BLaER1 (cell line): ENCODE measurements around the gene DGKG.
A peak's percentile ranks its signal among the peaks of the same experiment; 100 is the strongest.

Source experiments
- H3K27ac ChIP-seq: shearing (Covaris generic); formaldehyde crosslinking; 2 replicates; pipeline ENCODE4 v1.8.1; 2022
- H3K27me3 ChIP-seq: shearing (Covaris generic); formaldehyde crosslinking; 2 replicates; pipeline ENCODE4 v1.8.1; 2022
- H3K36me3 ChIP-seq: shearing (Covaris generic); formaldehyde crosslinking; 2 replicates; pipeline ENCODE4 v1.8.1; 2022
- H3K4me1 ChIP-seq: shearing (Covaris generic); formaldehyde crosslinking; 2 replicates; pipeline ENCODE4 v1.8.1; 2022
- H3K4me2 ChIP-seq: shearing (Covaris generic); formaldehyde crosslinking; 2 replicates; pipeline ENCODE4 v1.8.1; 2022
- H3K4me3 ChIP-seq: shearing (Covaris generic); formaldehyde crosslinking; 2 replicates; pipeline ENCODE4 v1.8.1; 2022
- H3K9ac ChIP-seq: shearing (Covaris generic); formaldehyde crosslinking; 2 replicates; pipeline ENCODE4 v1.8.1; 2022
- H3K9me3 ChIP-seq: shearing (Covaris generic); formaldehyde crosslinking; 2 replicates; pipeline ENCODE4 v1.8.1; 2022
- H4K20me1 ChIP-seq: shearing (Covaris generic); formaldehyde crosslinking; 2 replicates; pipeline ENCODE4 v1.8.1; 2022
- Cebpa-rat ChIP-seq: shearing (Covaris generic); IDR thresholded peaks from 2 replicates; pipeline ENCODE4 v1.8.1; 2022

DGKG gene

DNA sequence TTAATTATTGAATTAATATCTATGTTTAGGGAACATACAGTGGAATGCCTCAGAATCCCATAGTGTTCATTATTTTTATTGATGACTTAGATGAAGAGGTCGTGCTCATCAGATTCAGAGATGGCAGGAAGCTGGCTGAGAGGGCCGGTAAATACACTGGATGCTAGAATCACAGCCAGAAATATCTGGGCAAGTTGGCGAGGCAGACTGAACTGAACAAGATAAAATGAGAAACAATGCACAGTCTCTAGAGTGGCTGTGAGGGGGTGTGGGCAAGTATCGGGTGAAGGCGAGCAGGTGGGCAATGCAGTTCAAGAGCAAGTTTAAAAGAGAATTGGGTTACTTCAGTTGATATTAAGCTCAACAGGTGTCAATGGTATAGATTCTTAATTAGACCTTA, 5.9 kb downstream of the DGKG start:
- TF ChIP-seq Cebpa-rat: no peak

DNA sequence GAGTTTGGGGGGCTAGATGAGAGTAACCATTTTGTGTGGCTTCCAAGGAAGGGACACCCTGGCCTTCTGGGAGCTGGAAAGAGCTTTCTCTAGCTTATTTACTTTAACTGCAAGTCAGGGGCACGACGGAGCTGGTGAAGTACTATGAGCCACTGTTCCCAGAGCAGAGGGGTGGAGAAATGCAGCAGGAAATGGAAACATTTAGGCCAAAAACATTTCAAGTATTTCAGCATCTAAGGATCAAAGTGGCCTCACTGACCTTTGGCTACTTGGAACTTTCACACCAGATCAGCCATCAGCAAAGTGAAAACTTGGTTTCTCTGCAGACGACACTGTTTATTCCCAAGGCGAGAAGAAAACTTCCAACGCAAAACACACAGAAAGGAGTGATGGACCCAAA, 7.9 kb downstream of the DGKG start:
- H3K4me1 ChIP-seq: no peaks in the 10 kb centered on the region
- H4K20me1 ChIP-seq: no peaks in the 10 kb centered on the region
- H3K36me3 ChIP-seq: no peaks in the 10 kb centered on the region
- H3K9me3 ChIP-seq: no peaks in the 10 kb centered on the region
- H3K4me3 ChIP-seq: no peak overlapping the region
- no peaks in the 10 kb centered on the region for H3K27me3 ChIP-seq
- TF ChIP-seq Cebpa-rat: no peak
- no peak overlapping the region for H3K27ac ChIP-seq
- no peak overlapping the region for H3K4me2 ChIP-seq
- no peak overlapping the region for H3K9ac ChIP-seq

More for the DNA sequence above, 5.9 kb downstream of the DGKG start:
- Histone ChIP-seq H3K4me3 (no peak overlapping the region), H3K9me3 (no peaks in the 10 kb centered on the region), H3K4me2 (no peak overlapping the region), H3K9ac (no peak overlapping the region), H3K4me1 (peaks cover 5% of the 10 kb centered on the region), H3K27me3 (peaks cover 18% of the 10 kb centered on the region), H3K36me3 (no peaks in the 10 kb centered on the region), H4K20me1 (0 out of 2 replicates have a peak, but pooled peaks cover 5% of the 10 kb centered on the region), H3K27ac (no peak overlapping the region)

GRCh38 chr3:186352369-186352768, 9.7 kb downstream of the DGKG start:
- Histone ChIP-seq H3K4me1 (no peaks in the 10 kb centered on the region), H3K9me3 (no peaks in the 10 kb centered on the region), H3K27me3 (no peaks in the 10 kb centered on the region), H3K27ac (no peak overlapping the region), H3K4me3 (no peak overlapping the region), H4K20me1 (no peaks in the 10 kb centered on the region), H3K4me2 (no peak overlapping the region), H3K36me3 (no peaks in the 10 kb centered on the region), H3K9ac (no peak overlapping the region)
- TF ChIP-seq Cebpa-rat: no peak

DNA sequence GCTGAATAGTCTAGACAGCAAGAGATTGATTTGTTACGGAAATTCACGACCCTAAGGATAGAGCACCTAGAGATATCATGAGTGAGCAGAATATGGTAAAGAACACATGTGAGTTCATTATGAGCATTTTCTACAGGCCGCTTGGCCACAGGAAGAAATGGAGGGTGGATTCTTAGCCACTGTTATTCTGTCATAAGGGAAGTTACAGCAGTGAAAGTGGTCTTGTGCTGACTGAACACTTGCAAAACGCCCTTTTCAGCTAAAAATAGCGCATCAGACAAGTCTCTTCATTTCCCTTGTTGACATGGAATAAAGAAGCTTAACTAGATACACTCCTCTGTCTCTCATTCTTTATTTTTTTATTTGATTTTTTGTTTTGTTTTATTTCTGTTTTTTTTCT, 19.8 kb downstream of the DGKG start:
- H3K4me2 ChIP-seq: peak overlapping the region; percentile 39

DNA sequence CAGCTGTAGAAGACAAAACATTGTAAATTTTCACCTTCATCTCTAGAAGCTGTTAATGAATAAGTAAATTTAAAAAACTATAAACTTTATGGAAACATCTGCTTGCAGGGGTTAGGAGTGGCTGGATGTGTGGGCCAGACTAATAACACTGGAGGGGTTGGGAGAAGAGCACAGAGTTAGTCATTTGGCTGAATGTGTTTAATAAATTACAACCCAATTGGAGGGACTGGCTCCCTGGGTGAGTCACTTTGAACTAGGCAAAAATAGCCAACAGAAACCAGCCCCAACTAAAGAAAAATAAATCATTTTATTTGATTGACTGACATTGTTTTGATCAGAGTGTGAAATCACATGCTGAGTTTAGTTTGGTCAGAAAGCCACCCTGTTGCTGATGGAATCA, 21.8 kb downstream of the DGKG start:
- Histone ChIP-seq H4K20me1 (no peaks in the 10 kb centered on the region), H3K36me3 (no peaks in the 10 kb centered on the region), H3K4me1 (peaks cover 25% of the 10 kb centered on the region), H3K4me2 (peak overlapping the region; percentile 59; the same call in 1 of the 2 replicates), H3K27me3 (no peaks in the 10 kb centered on the region), H3K27ac (no peak overlapping the region), H3K9me3 (0 out of 2 replicates have a peak, but pooled peaks cover 3% of the 10 kb centered on the region), H3K9ac (no peak overlapping the region), H3K4me3 (no peak overlapping the region)
- no peak for TF ChIP-seq Cebpa-rat

More for the DNA sequence above, 19.8 kb downstream of the DGKG start:
- Histone ChIP-seq H3K9ac (no peak overlapping the region), H3K27me3 (no peaks in the 10 kb centered on the region), H3K4me1 (peaks cover 25% of the 10 kb centered on the region), H3K27ac (no peak overlapping the region), H3K4me3 (no peak overlapping the region), H3K36me3 (no peaks in the 10 kb centered on the region), H3K9me3 (0 out of 2 replicates have a peak, but pooled peaks cover 3% of the 10 kb centered on the region), H4K20me1 (no peaks in the 10 kb centered on the region)
- TF ChIP-seq Cebpa-rat: no peak

GRCh38 chr3:186339180-186339918, 22.7 kb downstream of the DGKG start:
- TF ChIP-seq Cebpa-rat: no peak
- Histone ChIP-seq H3K27me3 (no peaks in the 10 kb centered on the region), H3K36me3 (no peaks in the 10 kb centered on the region), H3K9me3 (0 out of 2 replicates have a peak, but pooled peaks cover 3% of the 10 kb centered on the region), H3K4me1 (peaks cover 25% of the 10 kb centered on the region), H3K9ac (no peak overlapping the region; the same call in 1 of the 2 replicates), H3K27ac (0 out of 2 replicates have a peak overlapping the region, but pooled peaks have one; percentile 15), H3K4me2 (peak overlapping the region; percentile 59), H3K4me3 (no peak overlapping the region), H4K20me1 (no peaks in the 10 kb centered on the region)

GRCh38 chr3:186333256-186333655, 28.8 kb downstream of the DGKG start:
- Histone ChIP-seq H4K20me1 (no peaks in the 10 kb centered on the region), H3K4me2 (no peak overlapping the region), H3K4me3 (no peak overlapping the region), H3K9ac (no peak overlapping the region), H3K36me3 (no peaks in the 10 kb centered on the region), H3K27me3 (no peaks in the 10 kb centered on the region), H3K27ac (no peak overlapping the region), H3K9me3 (no peaks in the 10 kb centered on the region), H3K4me1 (no peaks in the 10 kb centered on the region)
- no peak for TF ChIP-seq Cebpa-rat

DNA sequence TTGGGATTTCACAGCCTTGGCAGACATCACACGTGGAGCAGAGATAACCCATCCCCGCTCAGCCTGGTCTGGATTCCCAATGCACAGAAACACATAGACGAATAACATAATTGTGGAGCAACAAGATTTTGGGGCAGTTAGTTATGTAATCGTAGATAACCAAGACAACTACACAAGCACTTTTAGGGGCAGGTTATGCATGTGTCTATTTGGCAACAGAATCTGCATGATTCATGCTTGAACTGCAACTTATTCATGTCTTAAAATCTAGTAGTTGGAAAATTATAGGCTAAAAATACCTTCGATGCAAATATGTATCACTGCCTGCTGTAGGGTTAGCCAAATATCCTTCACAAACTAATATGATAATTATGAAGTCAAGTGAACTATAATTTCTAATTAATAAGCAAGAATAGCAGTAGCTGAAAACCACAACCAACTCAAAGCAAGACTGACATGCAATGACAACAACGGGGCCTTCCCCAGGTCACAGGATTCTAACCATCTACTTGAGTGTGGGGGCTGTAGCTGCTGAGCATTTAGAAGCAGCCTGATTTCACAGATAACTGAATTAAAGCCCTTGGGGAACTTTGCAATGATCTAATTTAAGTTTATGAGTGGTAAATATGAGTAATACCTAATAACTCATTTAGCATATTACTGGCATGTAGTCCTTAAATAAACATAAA, 31.1 kb downstream of the DGKG start:
- H3K4me3 ChIP-seq: no peak overlapping the region
- TF ChIP-seq Cebpa-rat: no peak

DNA sequence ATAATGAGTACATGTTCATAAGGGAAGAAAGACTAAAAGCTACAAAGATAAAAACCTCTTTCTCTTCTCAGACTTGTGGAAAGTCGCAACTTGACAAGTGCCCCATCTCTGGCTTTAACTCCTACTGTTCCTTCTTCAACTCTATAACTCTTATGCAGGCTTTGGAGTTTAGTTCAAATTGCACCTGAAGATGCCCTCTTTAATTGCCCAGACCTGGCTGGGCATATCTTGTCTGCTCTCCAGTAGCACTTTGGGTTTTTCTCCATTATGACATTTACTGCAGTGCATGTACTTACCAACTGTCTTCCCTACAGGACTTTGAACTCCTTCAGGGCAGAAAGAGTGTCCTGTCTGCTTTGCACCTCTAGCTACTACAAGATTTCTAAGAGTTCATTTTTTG, 32.4 kb downstream of the DGKG start:
- Histone ChIP-seq H3K4me3 (no peak overlapping the region), H3K27ac (no peak overlapping the region), H3K27me3 (no peaks in the 10 kb centered on the region), H4K20me1 (no peaks in the 10 kb centered on the region), H3K36me3 (no peaks in the 10 kb centered on the region), H3K4me1 (no peaks in the 10 kb centered on the region), H3K9ac (no peak overlapping the region), H3K4me2 (no peak overlapping the region), H3K9me3 (no peaks in the 10 kb centered on the region)
- TF ChIP-seq Cebpa-rat: no peak

More for the DNA sequence above, 31.1 kb downstream of the DGKG start:
- H4K20me1 ChIP-seq: no peaks in the 10 kb centered on the region
- H3K27me3 ChIP-seq: no peaks in the 10 kb centered on the region
- H3K4me1 ChIP-seq: no peaks in the 10 kb centered on the region
- no peak overlapping the region for H3K9ac ChIP-seq
- H3K4me2 ChIP-seq: no peak overlapping the region
- H3K36me3 ChIP-seq: no peaks in the 10 kb centered on the region
- no peak overlapping the region for H3K27ac ChIP-seq
- H3K9me3 ChIP-seq: no peaks in the 10 kb centered on the region

DNA sequence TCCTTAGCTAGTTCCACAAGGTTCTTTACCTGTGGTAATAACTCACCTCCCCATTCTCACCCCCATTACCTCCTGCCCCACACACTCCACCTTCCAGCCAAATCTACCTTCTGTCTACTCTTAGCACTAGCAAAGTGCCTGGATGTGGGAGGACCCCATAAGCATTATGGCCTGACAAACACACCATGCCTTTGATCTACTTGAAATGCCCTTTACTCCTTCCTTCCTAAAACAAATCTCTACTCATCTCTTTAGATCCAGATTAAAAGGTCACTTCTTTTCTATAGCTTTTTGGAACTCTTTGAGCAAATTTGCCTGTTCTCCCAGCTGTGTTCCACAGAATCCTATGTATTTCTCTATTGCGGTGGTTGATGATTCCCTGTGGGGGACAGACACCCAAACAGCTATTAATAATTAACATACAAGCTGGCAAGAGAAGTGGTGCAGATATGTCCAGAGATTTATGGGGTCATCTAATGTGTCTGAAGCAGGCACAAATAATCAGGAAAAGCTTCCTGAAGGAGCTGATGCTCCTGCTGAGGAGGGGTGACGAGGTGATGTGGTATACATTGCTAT, 34.0 kb downstream of the DGKG start:
- Histone ChIP-seq H3K9ac (no peak overlapping the region), H3K4me3 (no peak overlapping the region), H3K4me2 (no peak overlapping the region), H3K27ac (no peak overlapping the region), H3K9me3 (no peaks in the 10 kb centered on the region), H4K20me1 (no peaks in the 10 kb centered on the region), H3K27me3 (no peaks in the 10 kb centered on the region), H3K4me1 (no peaks in the 10 kb centered on the region), H3K36me3 (no peaks in the 10 kb centered on the region)
- TF ChIP-seq Cebpa-rat: no peak
